Right renal pelvis (tissue), 4 donors: Measurements from ENCODE around the gene APBA2. TPM values are rescaled to one million over a fixed set of nuclear protein-coding genes. Genes with fewer than 3 reads are reported as not detected.
"Not testable (repeated sequence)": the region's sequence is repeated elsewhere in the genome, so short reads cannot be mapped to it uniquely, and the experiment has no call there.

Source experiments
- DNase-seq, 4 donors: peaks; one replicate each; pipeline ENCODE4 v3.0.0-alpha.2; 2013; ENCODE audit warnings: low read depth in 4 of 4, low spot score in 3 of 4, missing footprints in 1 of 4
- polyA plus RNA-seq, 4 donors: library from polyadenylated mRNA; unstranded; fragments of 120-200 nt; gene quantifications; one replicate each; pipeline ENCODE4 v1.2.1, GENCODE V29; 2013; ENCODE audit not compliant: insufficient read length in 4 of 4

APBA2 gene
- polyA plus RNA-seq, 4 donors, result 11.4 to 15.2 (median 13.0) TPM

- no peak for DNase-seq
Observed at GRCh38 chr15:29097971-29098370, 212.2 kb downstream of the APBA2 start.

- no peak for DNase-seq
Observed at GRCh38 chr15:29098652-29099051, 212.9 kb downstream of the APBA2 start.

GRCh38 chr15:29099131-29099880 lies 213.5 kb downstream of the APBA2 start:
- DNase-seq, result no peak

- DNase-seq, result no peak
Observed at GRCh38 chr15:29100486-29101000, 214.8 kb downstream of the APBA2 start.

- DNase-seq, result no peak
Observed at GRCh38 chr15:29101491-29101890, 215.7 kb downstream of the APBA2 start.

GRCh38 chr15:29102173-29102794 lies 216.5 kb downstream of the APBA2 start:
- DNase-seq, result not testable (repeated sequence)

- no peak for DNase-seq
Observed at GRCh38 chr15:29102911-29103823, 217.4 kb downstream of the APBA2 start.

GRCh38 chr15:29103824-29104565 lies 218.2 kb downstream of the APBA2 start:
- DNase-seq, result peak; percentile 68 to 77 (median 76)

GRCh38 chr15:29104566-29104880 lies 218.7 kb downstream of the APBA2 start:
- DNase-seq, result no peak

- DNase-seq, result no peak
Observed at GRCh38 chr15:29105151-29105854, 219.5 kb downstream of the APBA2 start.

GRCh38 chr15:29106116-29106515 lies 220.3 kb downstream of the APBA2 start:
- no peak for DNase-seq

GRCh38 chr15:29106551-29107290 lies 220.9 kb downstream of the APBA2 start:
- DNase-seq, result no peak

- DNase-seq, result no peak
Observed at GRCh38 chr15:29107291-29107890, 221.6 kb downstream of the APBA2 start.

GRCh38 chr15:29107971-29108645 lies 222.3 kb downstream of the APBA2 start:
- DNase-seq, result no peak

- DNase-seq, result no peak
Observed at GRCh38 chr15:29109762-29110161, 224.0 kb downstream of the APBA2 start.

GRCh38 chr15:29110176-29110575 lies 224.4 kb downstream of the APBA2 start:
- no peak for DNase-seq

GRCh38 chr15:29110733-29111132 lies 225.0 kb downstream of the APBA2 start:
- DNase-seq, result no peak

- DNase-seq, result no peak
Observed at GRCh38 chr15:29111705-29112281, 226.0 kb downstream of the APBA2 start.
